Measurements from ENCODE around the gene TNS4.

TNS4 gene

GRCh38 chr17:40433551-40434415 is 67.6 kb downstream of the TNS4 start:
- no peak for DNase-seq (ENCODE audit: low spot score)

- no peak for DNase-seq (ENCODE audit: low spot score)
Measured at GRCh38 chr17:40432864-40433528, 68.4 kb downstream of the TNS4 start.

GRCh38 chr17:40431231-40431602 is 70.2 kb downstream of the TNS4 start:
- DNase-seq (ENCODE audit: low spot score): no peak

GRCh38 chr17:40430272-40431230 is 70.9 kb downstream of the TNS4 start:
- DNase-seq (ENCODE audit: low spot score): no peak

- DNase-seq (ENCODE audit: low spot score): no peak
Measured at GRCh38 chr17:40427002-40427491, 74.4 kb downstream of the TNS4 start.

Data from COLO829 (cell line).